EH (cell line): ENCODE data around the gene RPL7L1.
"Not testable (repeated sequence)": the region's sequence is repeated elsewhere in the genome, so short reads cannot be mapped to it uniquely, and the experiment has no call there.

ENCODE experiments used
- DNase-seq: peaks from one replicate; pipeline ENCODE4 v3.0.0-alpha.2; 2015; ENCODE audit warnings: low read depth

RPL7L1 gene

DNA sequence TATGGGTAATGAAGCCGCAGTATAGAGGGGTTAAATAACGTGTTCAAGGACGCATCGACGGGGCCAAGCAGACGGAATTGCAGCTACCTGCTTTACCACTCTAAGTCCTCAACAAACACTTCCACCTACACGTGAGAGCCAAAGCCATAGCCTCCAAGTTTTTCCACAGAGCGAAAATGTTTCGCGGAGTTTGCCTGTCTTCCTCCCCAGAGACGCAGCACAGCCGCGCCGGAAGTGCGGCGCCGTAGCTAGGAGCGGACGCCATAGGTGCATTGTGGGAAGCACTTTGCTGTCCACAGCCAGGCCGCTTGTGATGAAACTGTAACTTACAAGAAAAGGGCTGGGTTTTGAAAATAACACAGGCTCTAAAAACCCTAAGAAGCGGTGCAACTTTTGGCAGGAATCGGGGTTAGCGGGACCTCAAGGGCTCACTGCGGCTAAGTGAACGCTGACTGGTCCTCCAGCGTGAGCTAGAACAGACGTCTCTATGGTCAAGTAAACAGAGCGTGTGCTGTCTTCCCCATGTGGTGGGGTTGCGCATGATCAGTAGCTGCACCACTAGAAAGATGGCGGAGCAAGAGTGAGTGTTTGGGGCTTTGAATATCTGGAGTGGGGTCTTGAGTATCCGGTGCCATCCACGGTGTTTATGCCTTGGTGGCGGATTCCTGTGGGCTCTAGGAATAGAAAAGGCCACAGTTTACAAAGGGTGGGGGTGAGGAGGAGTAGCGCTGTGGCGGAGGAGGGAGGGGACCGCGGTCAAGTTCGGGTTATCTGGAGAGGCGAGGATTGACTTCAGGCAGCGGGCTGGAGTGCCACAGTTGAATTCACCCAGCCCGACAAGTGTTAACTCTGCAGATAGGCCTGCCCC is at the start of gene RPL7L1:
Gene RPL7L1 (plus strand): TSS at position 245 of the 868 bp plus-strand sequence. CDS start 295 bp downstream, at position 540.
- DNase-seq: peak; percentile 92

DNA sequence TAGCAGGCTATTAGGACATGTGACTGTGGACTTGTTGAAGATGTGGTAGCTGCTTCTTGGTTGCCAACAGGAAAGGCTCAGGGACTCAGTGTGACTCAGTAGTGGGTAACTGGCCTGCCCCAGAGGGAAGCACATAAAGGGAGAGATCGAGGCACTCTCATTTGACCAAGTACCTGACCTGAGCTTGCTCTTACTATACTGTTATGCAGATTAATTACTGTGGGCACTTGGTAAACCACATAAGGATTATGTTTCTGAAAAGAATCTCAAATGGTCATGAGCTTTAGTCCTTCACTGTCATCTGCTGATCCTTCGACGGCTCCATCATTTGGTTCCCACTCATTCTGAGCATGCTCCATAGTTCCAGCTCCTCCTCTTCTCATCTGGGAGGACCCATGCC is 48.2 kb upstream of the RPL7L1 start:
- no peak for DNase-seq

DNA sequence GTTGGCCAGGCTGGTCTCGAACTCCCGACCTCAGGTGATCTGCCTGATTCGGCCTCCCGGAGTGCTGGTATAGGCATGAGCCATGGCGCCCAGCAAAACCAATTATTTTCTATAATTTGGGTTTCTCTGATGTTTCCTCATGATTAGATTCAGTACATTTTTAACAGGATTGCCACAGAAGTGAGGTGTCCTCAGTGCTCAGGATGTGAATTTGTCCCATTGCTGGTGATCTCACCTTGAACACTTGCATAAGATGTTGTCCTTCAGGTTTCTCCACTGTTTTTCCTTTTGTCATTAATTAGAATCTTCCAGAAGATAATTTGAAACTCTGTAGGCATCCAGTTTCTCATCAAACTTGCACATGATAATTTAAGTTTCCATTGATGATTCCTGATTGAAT is 45.4 kb upstream of the RPL7L1 start:
- DNase-seq: no peak

DNA sequence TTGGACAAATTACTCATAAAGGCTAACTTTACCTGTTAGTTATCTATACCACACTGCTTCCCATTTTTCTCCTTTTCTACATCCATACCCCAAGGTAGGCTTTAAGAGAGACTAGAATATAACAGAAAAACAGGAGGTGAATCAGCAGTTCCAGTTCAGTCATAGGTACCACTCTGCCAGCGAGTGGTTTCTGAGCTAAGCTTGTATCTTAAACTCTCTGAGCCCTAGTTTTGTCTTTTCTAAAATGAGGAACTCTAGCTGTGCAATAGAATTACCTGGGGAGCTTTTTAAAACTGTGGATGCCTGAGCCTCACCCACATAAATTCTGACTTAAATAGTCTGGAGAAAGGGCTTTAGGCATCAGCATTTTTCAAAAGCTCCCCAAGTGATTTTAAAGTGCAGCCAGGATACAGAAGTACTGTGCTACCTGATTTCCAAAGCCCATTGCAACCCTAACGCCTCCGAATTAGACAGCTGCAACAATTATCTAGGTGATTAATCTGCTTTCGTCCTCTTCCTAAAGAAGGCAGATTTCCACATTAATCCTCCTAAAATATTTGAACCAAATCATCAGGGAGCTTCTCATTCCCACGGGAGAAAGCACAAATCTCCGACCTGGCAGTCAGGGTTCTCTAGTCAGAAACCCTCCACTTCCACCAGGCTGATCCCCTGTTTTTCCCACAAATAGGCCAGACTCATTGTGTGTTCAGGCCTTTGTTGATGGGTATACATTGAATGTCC is 37.4 kb upstream of the RPL7L1 start:
- DNase-seq: no peak

DNA sequence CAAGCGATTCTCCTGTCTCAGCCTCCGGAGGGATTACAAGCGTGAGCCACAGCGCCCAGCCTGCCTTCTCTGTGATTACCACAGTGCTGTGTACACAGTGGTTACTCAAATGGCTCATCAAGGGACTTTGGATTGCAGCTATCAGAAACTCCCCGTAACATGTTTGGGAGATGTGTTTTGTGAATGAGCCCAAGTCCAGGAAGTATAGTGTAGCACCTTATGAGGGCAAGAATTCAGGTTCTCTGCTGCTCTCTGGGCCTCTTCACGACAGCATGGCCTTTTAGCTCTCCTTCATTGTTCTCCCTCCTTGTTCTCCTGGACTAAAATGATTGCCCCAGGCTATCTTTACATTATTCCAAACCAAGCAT is 34.1 kb upstream of the RPL7L1 start:
- DNase-seq: no peak

DNA sequence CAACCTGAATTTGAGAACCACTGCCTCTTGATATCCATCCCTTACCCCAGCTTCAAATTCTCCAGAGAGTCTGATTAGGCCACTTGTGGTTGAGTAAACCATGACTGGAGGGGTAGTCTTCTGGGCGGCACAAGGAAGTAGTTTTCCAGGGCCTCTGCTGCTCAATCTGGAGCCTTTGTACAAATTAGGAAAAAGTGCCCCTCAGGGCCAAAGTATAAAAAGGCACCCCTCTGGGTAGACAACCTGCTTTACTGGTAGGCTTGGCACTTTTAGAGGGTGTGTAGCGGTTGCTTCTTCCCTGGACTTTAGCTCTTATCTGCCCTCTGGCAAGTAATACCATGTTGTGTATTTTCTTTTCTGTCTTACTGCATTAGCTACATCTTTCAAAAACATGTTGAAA is 32.9 kb upstream of the RPL7L1 start:
- no peak for DNase-seq

DNA sequence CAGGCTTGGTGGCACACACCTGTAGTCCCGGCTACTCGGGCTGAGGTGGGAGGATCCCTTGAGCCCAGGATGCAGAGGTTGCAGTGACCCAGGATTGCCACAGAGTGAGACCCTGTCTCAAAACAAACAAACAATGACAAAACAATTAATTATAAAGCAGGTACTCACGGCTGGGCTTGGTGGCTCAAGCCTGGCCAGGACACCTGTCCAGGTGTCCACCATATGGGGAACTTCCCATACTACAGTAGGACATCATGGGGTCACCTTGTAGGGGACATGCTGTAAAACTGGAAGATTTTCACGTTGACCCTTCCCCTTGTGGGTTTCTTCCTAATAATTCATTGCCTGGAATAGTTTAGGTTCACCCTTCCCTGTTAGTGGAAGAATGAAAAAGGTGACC is 30.7 kb upstream of the RPL7L1 start:
- no peak for DNase-seq

DNA sequence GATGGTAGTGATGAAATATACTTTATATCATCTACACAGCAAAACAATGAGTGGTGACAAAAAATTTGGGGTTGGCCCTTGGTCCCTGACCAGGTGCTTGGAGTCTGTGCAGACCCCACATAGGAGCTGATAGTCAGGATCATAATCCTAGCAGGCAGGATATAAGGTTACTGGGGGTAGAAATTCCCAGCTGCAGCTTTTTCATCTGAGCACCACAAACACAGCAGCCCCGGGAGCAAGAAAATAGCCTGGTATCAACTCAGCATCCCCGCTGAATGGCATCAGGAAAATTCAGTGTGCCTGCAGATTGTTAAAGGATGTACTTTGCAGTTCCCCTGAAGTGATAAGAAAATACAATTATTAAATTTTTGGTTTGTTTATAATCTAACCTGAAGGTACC is 27.8 kb upstream of the RPL7L1 start:
- no peak for DNase-seq

DNA sequence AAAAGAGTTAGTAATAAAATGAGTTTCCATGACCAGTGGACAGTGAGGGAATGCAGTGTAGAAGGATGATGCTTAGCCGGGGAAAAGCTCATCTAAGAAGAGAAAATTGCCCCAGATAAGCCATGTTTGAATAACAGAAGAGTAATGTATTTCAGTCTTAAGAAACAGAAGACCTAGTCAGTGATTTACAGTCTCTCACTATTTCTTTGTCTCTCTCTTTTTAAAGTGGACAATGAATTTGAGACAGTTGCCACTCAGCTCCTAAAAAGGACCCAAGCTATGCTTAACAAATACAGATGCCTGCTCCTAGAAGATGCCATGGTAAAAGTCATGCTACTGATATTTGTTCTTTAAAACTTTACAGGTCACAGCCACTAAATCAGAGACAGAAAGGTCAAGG is 19.4 kb upstream of the RPL7L1 start:
- no peak for DNase-seq

DNA sequence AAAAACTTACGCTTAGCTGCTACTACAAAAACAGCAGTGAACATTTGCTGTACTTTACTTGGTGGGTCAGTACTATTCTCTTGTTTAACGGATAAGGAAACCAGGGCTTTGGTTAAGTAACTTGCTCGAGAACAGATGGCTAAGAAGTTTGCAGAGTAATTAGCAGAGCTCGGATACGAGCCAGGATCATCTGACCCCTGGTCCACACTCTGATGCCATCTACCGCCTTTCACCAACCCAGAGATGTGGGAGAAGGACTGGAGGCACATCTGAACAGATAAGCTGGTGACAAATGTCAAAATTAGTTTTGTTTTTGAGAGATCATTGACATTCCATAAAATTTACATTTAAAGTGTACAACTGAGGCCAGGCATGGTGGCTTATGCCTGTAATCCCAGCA is 18.9 kb upstream of the RPL7L1 start:
- DNase-seq: no peak

DNA sequence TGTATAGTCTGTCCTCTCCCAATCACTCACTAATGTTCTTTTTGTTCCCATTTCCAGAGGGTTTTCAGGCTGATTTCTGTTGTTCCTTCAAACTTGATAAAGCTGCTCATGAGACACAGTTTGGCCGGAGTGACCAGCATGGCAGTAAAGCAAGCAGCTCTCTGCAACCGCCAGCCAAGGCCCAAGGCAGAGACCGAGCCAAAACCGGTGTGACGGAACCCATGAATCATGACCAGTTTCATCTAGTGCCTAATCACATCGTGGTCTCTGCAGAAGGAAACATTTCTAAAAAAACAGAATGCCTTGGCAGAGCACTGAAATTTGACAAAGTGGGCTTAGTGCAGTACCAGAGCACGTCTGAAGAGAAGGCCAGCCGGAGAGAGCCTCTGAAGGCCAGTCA is 14.8 kb upstream of the RPL7L1 start:
- DNase-seq: no peak

DNA sequence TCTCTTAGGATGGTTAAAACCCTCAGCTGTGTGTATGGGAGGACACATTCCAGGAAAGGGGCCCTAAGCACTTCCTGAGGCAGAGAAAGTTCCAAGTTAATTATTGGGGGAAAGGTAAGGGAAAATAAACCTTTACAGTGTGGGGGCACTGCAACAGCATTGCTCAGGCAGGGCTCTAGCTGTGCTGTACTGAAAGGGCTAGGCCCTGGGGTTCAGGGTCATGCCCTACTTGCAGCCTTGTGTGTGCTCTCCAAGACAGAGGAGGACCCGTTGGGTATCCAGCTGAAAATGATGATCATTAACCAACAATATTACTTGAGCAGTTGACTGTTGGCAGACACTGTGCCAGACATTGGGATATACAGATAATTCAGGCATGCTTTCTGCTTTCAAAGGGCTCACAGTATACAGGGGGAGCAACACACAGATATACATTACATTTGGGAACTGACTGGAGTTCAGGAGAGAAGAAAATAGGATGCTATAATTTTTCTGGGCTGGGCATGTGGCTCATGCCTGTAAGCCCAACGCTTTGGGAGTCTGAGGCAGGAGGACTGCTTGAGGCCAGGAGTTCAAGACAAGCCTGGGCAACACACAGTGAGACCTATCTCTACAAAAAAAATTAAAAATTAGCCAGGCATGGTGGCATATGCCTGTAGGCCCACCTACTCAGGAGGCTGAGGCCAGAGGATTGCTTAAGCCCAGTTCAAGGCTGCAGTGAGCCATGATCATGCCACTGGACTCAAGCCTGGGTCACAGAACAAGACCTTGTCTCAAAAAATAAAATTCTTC is 9.1 kb upstream of the RPL7L1 start:
- no peak for DNase-seq

DNA sequence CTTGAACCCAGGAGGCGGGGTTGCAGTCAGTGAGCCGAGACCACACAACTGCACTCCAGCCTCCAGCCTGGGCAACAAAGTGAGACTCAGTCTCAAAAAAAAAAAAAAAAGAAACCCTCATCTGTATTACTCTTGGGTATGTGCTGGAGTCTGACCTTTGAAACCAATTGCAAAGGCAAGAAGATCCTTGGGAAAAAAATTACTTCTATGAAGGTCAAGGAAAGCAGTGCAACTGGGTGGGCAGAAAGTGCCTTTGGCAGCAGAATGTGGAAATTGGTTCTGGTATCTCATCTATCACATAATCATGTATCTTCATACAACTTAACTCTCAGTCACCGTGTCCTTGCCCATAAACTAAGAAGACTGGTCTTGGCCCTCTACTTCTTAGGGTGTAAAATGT is 7.7 kb upstream of the RPL7L1 start:
- no peak for DNase-seq

DNA sequence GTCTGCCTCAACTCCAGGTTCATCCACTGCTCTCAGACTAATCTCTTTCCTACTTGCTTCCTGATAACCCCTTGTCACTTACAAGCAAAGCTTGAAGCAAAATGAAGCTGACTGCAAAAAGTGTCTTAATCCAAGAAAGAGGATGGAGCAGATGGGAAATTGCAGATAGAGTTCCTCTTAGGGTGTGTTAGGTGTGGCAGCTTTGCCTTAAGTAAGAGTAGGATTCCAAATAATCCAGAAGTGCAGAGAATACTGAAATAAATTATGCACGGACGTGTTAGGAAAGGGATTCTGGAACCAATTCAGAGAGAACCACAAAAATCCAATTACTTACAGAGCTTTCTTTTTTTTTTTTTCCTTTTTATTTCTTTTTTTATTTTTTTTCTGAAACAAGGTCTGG is 6.1 kb upstream of the RPL7L1 start:
- DNase-seq: peak; percentile 12

DNA sequence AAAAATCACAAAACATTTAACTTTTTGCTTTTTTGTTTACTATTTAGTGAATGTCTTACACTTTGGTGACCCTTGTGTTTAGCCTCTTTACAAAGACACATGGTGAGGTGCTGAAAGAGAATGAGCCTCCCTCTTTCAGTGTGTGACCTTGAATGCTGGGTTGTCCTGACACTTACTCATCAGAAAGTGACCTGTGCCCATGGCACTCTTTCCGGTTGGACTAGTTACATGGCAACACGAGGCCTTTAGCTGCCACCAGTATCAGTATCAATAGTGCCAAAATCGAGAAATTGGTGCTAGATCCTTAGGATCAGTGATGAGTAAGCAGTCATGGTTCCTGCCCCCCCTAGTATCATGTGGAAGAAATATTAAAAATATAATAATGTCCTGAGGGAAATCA is 1.7 kb upstream of the RPL7L1 start:
- DNase-seq: no peak

DNA sequence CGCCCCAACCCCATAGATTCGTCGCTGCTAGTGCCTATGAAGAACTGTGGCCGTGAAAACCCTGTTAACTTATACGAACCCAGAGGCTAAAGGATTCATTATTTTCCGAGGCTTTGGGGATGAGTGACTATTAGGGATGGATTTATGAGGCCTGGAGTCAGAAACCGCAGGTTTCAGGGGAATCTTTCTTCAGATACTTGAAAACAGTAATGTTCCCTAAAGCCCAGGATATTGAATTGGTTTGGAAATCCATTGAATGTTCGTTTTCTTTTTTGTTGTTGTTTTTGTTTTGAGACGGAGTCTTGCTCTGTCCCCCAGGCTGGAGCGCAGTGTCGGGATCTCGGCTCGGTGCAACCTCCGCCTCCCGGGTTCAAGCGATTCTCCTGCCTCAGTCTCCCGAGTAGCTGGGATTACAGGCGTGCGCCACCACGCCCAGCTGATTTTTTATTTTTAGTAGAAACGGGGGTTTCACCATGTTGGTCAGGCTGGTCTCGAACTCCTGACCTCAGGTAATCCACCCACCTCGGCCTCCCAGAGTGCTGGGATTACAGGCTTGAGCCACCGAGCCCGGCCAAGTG is 913 bp downstream of the RPL7L1 start:
- DNase-seq: not testable (repeated sequence)

DNA sequence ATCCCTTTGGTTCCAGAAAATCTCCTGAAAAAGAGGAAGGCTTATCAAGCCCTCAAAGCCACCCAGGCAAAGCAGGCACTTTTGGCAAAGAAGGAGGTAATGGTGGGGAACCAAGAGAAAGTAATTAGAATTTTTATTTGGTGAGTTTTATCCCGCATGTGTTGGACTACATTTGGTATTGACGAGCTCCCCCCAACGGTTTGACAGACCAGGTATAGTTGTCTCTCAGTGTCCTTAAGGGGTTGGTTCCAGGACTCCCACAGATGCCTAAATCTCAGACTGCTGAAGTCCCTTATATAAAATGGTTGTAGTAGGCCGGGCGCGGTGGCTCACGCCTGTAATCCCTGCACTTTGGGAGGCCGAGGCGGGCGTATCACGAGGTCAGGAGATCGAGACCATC is 1.5 kb downstream of the RPL7L1 start:
- not testable (repeated sequence) for DNase-seq

DNA sequence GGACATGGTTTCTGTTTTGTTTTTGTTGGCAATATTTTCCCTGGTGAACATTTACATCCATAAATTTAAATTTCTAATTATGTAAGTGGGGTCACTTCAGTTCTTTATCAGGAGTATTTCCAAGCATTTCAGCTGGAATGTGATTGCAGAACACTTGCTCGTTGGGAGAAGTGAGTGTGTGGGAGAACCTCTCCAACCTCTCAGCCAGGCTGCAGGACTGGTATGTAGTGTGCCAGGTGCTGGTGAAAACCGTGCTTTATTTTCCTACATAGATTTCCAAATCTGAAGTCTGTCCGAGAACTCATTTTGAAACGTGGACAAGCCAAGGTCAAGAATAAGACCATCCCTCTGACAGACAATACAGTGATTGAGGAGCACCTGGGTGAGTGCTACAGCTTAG is 6.3 kb downstream of the RPL7L1 start:
- DNase-seq: no peak

DNA sequence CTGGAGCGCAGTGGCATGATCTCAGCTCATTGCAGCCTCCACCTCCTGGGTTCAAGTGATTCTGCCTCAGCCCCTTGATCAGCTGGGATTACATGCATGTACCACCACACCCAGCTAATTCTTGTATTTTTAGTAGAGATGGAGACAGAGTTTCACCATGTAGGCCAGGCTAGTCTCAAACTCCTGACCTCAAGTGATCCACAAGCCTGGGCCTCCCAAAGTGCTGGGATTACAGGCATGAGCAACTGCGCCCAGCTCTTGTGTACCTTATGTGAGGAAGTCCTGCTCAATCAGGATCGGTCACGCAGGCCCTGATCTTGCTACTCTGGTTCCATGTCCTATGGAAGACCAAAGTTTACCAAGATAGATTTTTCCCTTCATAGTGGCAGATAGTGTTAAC is 8.8 kb downstream of the RPL7L1 start:
- not testable (repeated sequence) for DNase-seq

DNA sequence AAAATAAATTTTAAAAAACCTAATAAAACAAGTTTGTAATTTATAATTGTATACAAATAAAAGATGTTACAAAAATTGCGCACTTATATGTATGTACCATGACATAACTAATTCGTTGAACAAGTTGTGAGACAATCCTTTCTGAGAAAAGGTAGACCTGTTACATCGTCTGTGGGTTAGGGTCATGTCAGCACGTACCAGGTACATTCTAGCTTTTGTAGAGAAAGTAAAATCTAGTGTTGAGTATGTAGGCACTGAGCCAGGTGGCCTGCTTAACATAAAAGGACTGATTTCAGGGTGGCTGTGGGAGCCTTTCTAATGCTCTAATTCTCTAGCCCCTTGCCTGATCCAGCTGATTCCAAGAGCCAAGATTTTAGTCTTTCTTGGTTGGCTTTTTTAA is 10.4 kb downstream of the RPL7L1 start:
- no peak for DNase-seq

DNA sequence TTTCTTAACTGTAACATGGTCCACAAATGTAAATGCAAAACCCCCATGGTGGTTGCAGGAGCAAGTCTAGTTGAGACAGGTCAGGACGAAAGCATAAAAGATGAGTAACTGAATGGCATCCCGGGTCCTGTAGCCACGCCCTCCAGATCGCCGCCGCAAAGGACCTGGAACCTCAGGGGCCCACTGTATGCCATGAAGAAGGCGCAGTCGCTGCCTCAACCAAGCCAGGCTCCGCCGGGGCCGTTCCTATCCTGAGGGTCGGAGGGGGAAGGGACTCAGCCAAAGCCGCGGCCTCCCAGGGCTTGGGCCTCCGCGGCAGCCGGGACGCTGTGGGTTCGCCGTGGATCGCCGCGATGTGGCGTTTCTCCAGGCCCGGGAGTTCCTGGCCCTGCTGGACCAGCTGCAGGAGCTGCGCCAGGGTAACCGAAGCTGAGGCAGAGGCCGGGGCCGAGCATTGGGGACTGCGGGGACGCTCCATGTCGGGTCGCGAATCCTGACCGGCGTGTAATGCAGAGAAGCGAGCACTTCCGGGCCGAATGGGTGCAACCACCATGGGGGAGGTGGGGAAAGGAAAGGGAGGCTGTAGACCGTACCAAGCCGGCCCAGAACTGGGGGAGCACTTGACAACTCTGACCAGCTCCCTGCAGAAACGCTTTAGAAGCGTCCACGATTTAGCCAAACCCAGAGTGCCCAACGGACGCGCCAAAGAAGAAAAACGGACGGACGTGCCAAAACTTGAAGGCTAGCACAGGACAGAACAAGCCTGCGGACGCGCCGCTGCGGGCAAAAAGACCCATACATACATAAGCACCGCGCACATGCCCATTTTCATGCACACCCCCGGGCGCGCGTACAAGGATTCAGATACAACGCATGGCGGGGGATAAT is 11.1 kb downstream of the RPL7L1 start:
- DNase-seq: peak; percentile 97
